Muscle of leg (tissue), 11 donors: Measurements from ENCODE around the gene GRID1. TPM values are rescaled to one million over a fixed set of nuclear protein-coding genes. Genes with fewer than 3 reads are reported as not detected.
A peak's percentile ranks its signal among the peaks of the same experiment; 100 is the strongest.

Experiments used
- DNase-seq: peaks from one replicate; pipeline ENCODE4 v3.0.0; 2013
- H3K27ac ChIP-seq: one replicate; pipeline ENCODE4 v1.5.1; 2013; ENCODE audit warnings: mild to moderate bottlenecking, low read length, control low read depth
- H3K27me3 ChIP-seq: one replicate; pipeline ENCODE4 v1.6.1; 2013; ENCODE audit warnings: low read length; ENCODE audit not compliant: control insufficient read depth, insufficient read depth
- H3K36me3 ChIP-seq: one replicate; pipeline ENCODE4 v1.6.1; 2013; ENCODE audit warnings: low read length; ENCODE audit not compliant: control insufficient read depth, insufficient read depth
- H3K4me1 ChIP-seq: one replicate; pipeline ENCODE4 v1.6.1; 2013; ENCODE audit warnings: low read length; ENCODE audit not compliant: control insufficient read depth, insufficient read depth
- H3K4me3 ChIP-seq: one replicate; pipeline ENCODE4 v1.5.1; 2013; ENCODE audit warnings: low read length, control low read depth
- H3K9me3 ChIP-seq: replicated peaks from 2 replicates; pipeline ENCODE4 v1.6.1; 2013; ENCODE audit warnings: low read depth, low read length; ENCODE audit not compliant: control insufficient read depth
- WGBS: methylation state at CpG from one replicate; pipeline ENCODE4 v1.1.5; 2013; ENCODE audit warnings: missing lambda C conversion rate; ENCODE audit not compliant: insufficient coverage; 5-methylcytosine and 5-hydroxymethylcytosine counted together
- polyA plus RNA-seq, 8 donors: library from polyadenylated mRNA; unstranded; fragments of 120-200 nt; gene quantifications; one replicate each; pipeline versions ENCODE4 v1.2.1 to v1.2.3, GENCODE V29; 2013; ENCODE audit warnings: inconsistent platforms in 1 of 8, low replicate concordance in 1 of 8; ENCODE audit not compliant: insufficient read length in 8 of 8, insufficient read depth in 1 of 8
- total RNA-seq: library from RNA; stranded (reverse); fragments of 120-200 nt; gene quantifications from one replicate; pipeline ENCODE4 v1.2.4, GENCODE V29; 2013

The GRID1 gene
- total and polyA plus RNA-seq, 9 donors = 2.4 to 6.1 (median 3.1) TPM

- no CpG with 5 or more reads among the region's 5 CpGs for WGBS
- H3K27me3 ChIP-seq = no peaks in the 10 kb centered on the region
These were observed 698.9 kb downstream of the GRID1 start for GRCh38 chr10:85667638-85668233.

DNA sequence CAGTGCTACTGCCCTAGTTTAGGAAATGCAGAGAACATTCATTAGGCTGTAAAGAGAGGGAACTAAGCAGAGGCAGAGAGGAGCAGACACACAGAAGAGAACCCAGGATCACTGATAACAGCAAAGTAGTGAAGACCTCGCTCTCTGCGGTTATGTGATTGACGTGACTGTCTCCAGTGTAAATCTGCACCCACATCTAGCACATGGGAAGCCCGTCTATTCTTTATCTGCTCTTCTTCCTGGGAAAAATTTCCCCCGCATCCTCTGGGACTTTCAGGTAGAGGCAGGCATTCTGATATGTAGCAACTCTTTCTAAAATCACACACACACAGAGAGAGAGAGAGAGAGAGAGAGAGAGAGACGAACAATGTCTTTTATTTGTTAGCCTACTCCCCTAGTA lies 699.6 kb downstream of the GRID1 start:
- Histone ChIP-seq H3K27me3 (no peaks in the 10 kb centered on the region), H3K27ac (no peak overlapping the region), H3K4me3 (no peak overlapping the region), H3K9me3 (peaks cover under 1% of the 10 kb centered on the region), H3K4me1 (no peaks in the 10 kb centered on the region), H3K36me3 (no peaks in the 10 kb centered on the region)
- no peak for DNase-seq
- 92% methylated on average over 3 of the region's 6 CpGs for WGBS

More at GRCh38 chr10:85667638-85668233, 698.9 kb downstream of the GRID1 start:
- no peaks in the 10 kb centered on the region for H3K36me3 ChIP-seq
- peaks cover 2% of the 10 kb centered on the region for H3K9me3 ChIP-seq
- H3K4me3 ChIP-seq = no peak overlapping the region
- no peaks in the 10 kb centered on the region for H3K4me1 ChIP-seq
- H3K27ac ChIP-seq = no peak overlapping the region
- no peak for DNase-seq

DNA sequence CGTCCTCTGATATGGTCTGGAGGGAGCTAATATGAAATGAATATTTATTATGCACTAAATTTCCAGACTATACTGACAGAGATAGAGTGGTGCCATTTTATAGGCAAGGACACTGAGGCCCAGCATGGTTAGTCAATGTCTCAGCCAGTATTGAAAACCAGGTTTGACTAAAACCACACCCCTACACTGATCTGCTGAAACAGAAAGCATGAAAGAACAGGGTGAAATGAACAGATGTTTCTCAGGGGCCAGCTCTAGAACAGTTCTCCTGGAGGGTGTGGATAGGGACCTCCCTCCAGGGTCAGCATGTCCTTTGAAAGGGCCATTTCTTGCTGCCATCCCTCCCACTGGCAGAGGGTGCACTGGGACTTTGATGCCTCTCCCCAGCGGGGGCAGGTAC lies 700.5 kb downstream of the GRID1 start:
- no peak for DNase-seq
- no CpG with 5 or more reads among the region's 2 CpGs for WGBS

DNA sequence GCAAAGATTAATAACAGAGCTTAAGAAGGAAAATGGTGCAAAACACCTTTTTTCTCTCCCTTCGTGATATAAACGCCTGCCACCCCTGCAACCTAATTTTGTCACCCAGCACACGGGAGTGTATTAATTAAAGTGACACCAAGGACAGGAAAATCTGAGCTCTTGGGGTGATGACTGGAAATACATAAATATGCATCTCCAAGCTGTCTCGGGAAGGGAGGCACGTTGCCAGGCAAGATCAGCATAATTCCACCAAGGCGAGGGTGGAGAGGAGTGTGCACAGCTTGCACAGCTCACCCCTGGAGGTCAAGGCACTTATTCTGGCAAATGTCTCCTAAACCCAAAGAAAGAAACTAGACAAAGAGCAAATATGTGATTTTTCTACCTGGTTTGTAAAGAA lies 700.9 kb downstream of the GRID1 start:
- no peak overlapping the region for H3K4me3 ChIP-seq
- H3K36me3 ChIP-seq = no peaks in the 10 kb centered on the region
- H3K27me3 ChIP-seq = no peaks in the 10 kb centered on the region
- no peaks in the 10 kb centered on the region for H3K9me3 ChIP-seq
- no peak for DNase-seq
- peaks cover 6% of the 10 kb centered on the region for H3K4me1 ChIP-seq
- no peak overlapping the region for H3K27ac ChIP-seq
- WGBS = 27% methylated on average over 2 of the region's 6 CpGs

More for the DNA sequence above, 700.5 kb downstream of the GRID1 start:
- H3K27ac ChIP-seq = no peak overlapping the region
- peaks cover 4% of the 10 kb centered on the region for H3K4me1 ChIP-seq
- no peak overlapping the region for H3K4me3 ChIP-seq
- no peaks in the 10 kb centered on the region for H3K9me3 ChIP-seq
- H3K36me3 ChIP-seq = no peaks in the 10 kb centered on the region
- H3K27me3 ChIP-seq = no peaks in the 10 kb centered on the region

DNA sequence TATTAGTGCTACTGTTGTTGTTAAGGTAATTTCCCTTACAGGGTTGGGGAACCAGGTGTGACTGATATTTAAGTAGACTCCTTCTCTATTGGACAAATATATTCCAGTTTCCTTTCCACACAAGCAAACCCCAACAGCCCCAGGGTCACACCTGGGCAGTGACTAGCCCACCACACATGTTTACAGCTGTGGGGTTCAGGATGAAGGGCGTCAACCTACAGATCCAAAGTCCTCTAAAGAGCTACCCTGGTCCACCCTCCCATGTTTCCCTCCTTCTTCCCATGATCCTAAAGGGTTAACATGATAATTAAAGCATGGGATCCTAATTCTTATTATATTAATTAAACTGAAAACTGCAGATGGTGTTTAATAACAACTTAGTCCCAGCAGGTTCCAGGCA lies 701.5 kb downstream of the GRID1 start:
- Histone ChIP-seq H3K9me3 (no peaks in the 10 kb centered on the region), H3K4me1 (peaks cover 10% of the 10 kb centered on the region), H3K27me3 (no peaks in the 10 kb centered on the region), H3K27ac (no peak overlapping the region), H3K36me3 (no peaks in the 10 kb centered on the region), H3K4me3 (no peak overlapping the region)
- WGBS = no CpG with 5 or more reads among the region's 1 CpG
- DNase-seq = no peak

GRCh38 chr10:85661123-85661522 lies 705.5 kb downstream of the GRID1 start:
- Histone ChIP-seq H3K9me3 (no peaks in the 10 kb centered on the region), H3K4me1 (peaks cover 15% of the 10 kb centered on the region), H3K27ac (peak overlapping the region; percentile 70), H3K27me3 (no peaks in the 10 kb centered on the region), H3K4me3 (no peak overlapping the region), H3K36me3 (no peaks in the 10 kb centered on the region)
- DNase-seq = peak; percentile 82
- 17% methylated on average over 1 of the region's 4 CpGs for WGBS

- Histone ChIP-seq H3K36me3 (no peaks in the 10 kb centered on the region), H3K27ac (no peak overlapping the region), H3K9me3 (no peaks in the 10 kb centered on the region), H3K27me3 (no peaks in the 10 kb centered on the region), H3K4me1 (peaks cover 21% of the 10 kb centered on the region), H3K4me3 (no peak overlapping the region)
- 33% methylated on average over 1 of the region's 1 CpG for WGBS
- peak; percentile 72 for DNase-seq
These were observed 707.3 kb downstream of the GRID1 start for GRCh38 chr10:85659331-85659730.

DNA sequence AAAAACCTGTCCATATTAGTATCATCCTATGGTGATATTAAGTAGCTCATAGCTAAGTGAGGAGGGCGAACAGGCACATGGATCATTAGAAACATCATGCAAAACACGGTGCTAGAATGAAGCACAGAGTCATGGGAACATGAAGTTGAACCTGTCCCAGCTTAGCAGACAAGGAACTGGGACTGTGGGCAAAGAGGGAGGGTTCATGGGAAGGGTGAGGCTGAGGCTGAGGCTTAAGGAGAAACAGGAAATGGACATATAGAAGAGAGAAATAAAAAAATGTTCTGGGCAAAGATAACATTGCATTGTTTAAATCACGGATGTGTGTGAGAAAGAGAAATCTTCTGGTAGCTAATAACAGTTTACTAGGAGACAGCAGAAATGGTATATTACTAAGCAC lies 708.1 kb downstream of the GRID1 start:
- no peaks in the 10 kb centered on the region for H3K27me3 ChIP-seq

GRCh38 chr10:85657476-85658113 lies 709.0 kb downstream of the GRID1 start:
- no peak for DNase-seq
- H3K27me3 ChIP-seq = no peaks in the 10 kb centered on the region
- H3K9me3 ChIP-seq = no peaks in the 10 kb centered on the region
- H3K4me3 ChIP-seq = no peak overlapping the region
- H3K27ac ChIP-seq = no peak overlapping the region
- 51% methylated on average over 3 of the region's 4 CpGs for WGBS
- H3K4me1 ChIP-seq = peaks cover 21% of the 10 kb centered on the region
- H3K36me3 ChIP-seq = no peaks in the 10 kb centered on the region

More for the DNA sequence above, 708.1 kb downstream of the GRID1 start:
- peaks cover 21% of the 10 kb centered on the region for H3K4me1 ChIP-seq
- 36% methylated on average over 3 of the region's 3 CpGs for WGBS
- H3K27ac ChIP-seq = no peak overlapping the region
- no peak overlapping the region for H3K4me3 ChIP-seq
- no peaks in the 10 kb centered on the region for H3K36me3 ChIP-seq
- DNase-seq = no peak
- H3K9me3 ChIP-seq = no peaks in the 10 kb centered on the region

- Histone ChIP-seq H3K9me3 (no peaks in the 10 kb centered on the region), H3K4me1 (peaks cover 19% of the 10 kb centered on the region), H3K27ac (no peak overlapping the region), H3K36me3 (no peaks in the 10 kb centered on the region), H3K27me3 (no peaks in the 10 kb centered on the region), H3K4me3 (no peak overlapping the region)
- DNase-seq = peak; percentile 56
- 62% methylated on average over 2 of the region's 2 CpGs for WGBS
These were observed 711.2 kb downstream of the GRID1 start for GRCh38 chr10:85655411-85655810.
